GM23338 (cell line): Measurements from ENCODE around the gene KLRB1. TPM values are rescaled to one million over a fixed set of nuclear protein-coding genes. Genes with fewer than 3 reads are reported as not detected.

Experiments used
- ATAC-seq: fragments of 200-7000 bp; cut with Tn5 transposase; 3 replicates; pipeline ENCODE4 v1.9.1; 2020
- DNase-seq: peaks from one replicate; pipeline ENCODE4 v3.0.0-alpha.2; 2015; ENCODE audit warnings: low spot score
- H2AFZ ChIP-seq: fragments of 200-600 bp; sonication (generic); 2 replicates; pipeline ENCODE4 v1.8.0; 2016; ENCODE audit warnings: antibody characterized with exemption, mild to moderate bottlenecking, moderate library complexity
- H3F3A ChIP-seq: fragments of 200-600 bp; sonication (generic); replicated peaks from 2 replicates; pipeline ENCODE4 v1.8.0; 2017; ENCODE audit warnings: antibody characterized with exemption, mixed run types, low read depth
- H3K27ac ChIP-seq: fragments of 200-600 bp; sonication (generic); 2 replicates; pipeline ENCODE4 v1.6.1; 2016; ENCODE audit warnings: low read depth
- H3K27me3 ChIP-seq: fragments of 200-600 bp; sonication (generic); 2 replicates; pipeline ENCODE4 v1.8.0; 2016; ENCODE audit warnings: mild to moderate bottlenecking, mixed run types, moderate library complexity; ENCODE audit not compliant: insufficient read depth
- H3K36me3 ChIP-seq: fragments of 200-600 bp; sonication (generic); 2 replicates; pipeline ENCODE4 v1.8.0; 2016; ENCODE audit warnings: mild to moderate bottlenecking; ENCODE audit not compliant: insufficient read depth
- H3K4me1 ChIP-seq: fragments of 200-600 bp; sonication (generic); 2 replicates; pipeline ENCODE4 v1.8.0; 2016; ENCODE audit warnings: mild to moderate bottlenecking, moderate library complexity; ENCODE audit not compliant: insufficient read depth
- H3K4me2 ChIP-seq: fragments of 200-600 bp; sonication (generic); 2 replicates; pipeline ENCODE4 v1.7.1; 2017; ENCODE audit warnings: mixed run types
- H3K4me3 ChIP-seq: fragments of 200-600 bp; sonication (generic); 2 replicates; pipeline ENCODE4 v1.6.1; 2016; ENCODE audit warnings: mixed run types
- H3K79me2 ChIP-seq: fragments of 200-600 bp; sonication (generic); replicated peaks from 2 replicates; pipeline ENCODE4 v1.8.0; 2017; ENCODE audit warnings: mild to moderate bottlenecking; ENCODE audit not compliant: insufficient read depth
- H3K9me2 ChIP-seq: fragments of 200-600 bp; sonication (generic); 2 replicates; pipeline ENCODE4 v1.8.0; 2017; ENCODE audit not compliant: insufficient read depth
- H4K20me1 ChIP-seq: fragments of 200-600 bp; sonication (generic); replicated peaks from 2 replicates; pipeline ENCODE4 v1.8.0; 2017; ENCODE audit warnings: mild to moderate bottlenecking; ENCODE audit not compliant: insufficient read depth
- H3K27ac Mint-ChIP-seq: 2 replicates; pipeline ENCODE4 v1.8.0; 2020; ENCODE audit warnings: inconsistent platforms, mild to moderate bottlenecking, moderate library complexity, mixed read lengths
- H3K27me3 Mint-ChIP-seq: 3 replicates; pipeline ENCODE4 v1.8.0; 2022; ENCODE audit warnings: low read depth, mild to moderate bottlenecking, moderate library complexity, mixed read lengths, inconsistent platforms; ENCODE audit not compliant: insufficient read depth, poor library complexity
- H3K36me3 Mint-ChIP-seq: 3 replicates; pipeline ENCODE4 v1.8.0; 2021; ENCODE audit warnings: low read depth, mild to moderate bottlenecking, inconsistent platforms, moderate library complexity, mixed read lengths
- H3K4me1 Mint-ChIP-seq: 3 replicates; pipeline ENCODE4 v1.8.0; 2020; ENCODE audit warnings: mild to moderate bottlenecking, inconsistent platforms, mixed read lengths
- H3K4me3 Mint-ChIP-seq: 3 replicates; pipeline ENCODE4 v1.8.0; 2021; ENCODE audit warnings: moderate library complexity, mild to moderate bottlenecking, inconsistent platforms, mixed read lengths
- H3K9me3 Mint-ChIP-seq: 3 replicates; pipeline ENCODE4 v1.8.0; 2020; ENCODE audit warnings: moderate library complexity, mild to moderate bottlenecking, inconsistent platforms, mixed read lengths
- CREB1 ChIP-seq: fragments of 250-450 bp; sonication (Bioruptor Pico); IDR thresholded peaks from 2 replicates; pipeline ENCODE4 v1.5.0; 2020; ENCODE audit warnings: low read depth, mild to moderate bottlenecking, moderate library complexity
- EZH2phosphoT487 ChIP-seq: fragments of 200-600 bp; sonication (generic); IDR thresholded peaks from one replicate; pipeline ENCODE4 v1.8.1; 2018; ENCODE audit warnings: antibody characterized with exemption; ENCODE audit not compliant: unreplicated experiment
- ZNF331 ChIP-seq: fragments of 250-450 bp; sonication (Bioruptor Pico); IDR thresholded peaks from 2 replicates; pipeline ENCODE4 v1.5.0; 2020; ENCODE audit warnings: low read depth, mild to moderate bottlenecking, moderate library complexity
- polyA plus RNA-seq: library from polyadenylated mRNA; unstranded; fragments of >200 nt; fragmentation: Nextera tagmentation; extraction: Ambion mirVana; gene quantifications from 2 replicates; pipeline ENCODE4 v1.2.1, GENCODE V29; 2016
- total RNA-seq: library from RNA; depleted of rRNA; stranded (reverse); fragments of >200 nt; shearing (Covaris generic); gene quantifications from 2 replicates; pipeline ENCODE4 v1.2.3, GENCODE V29; 2014
- TF ChIP-seq, protein P1 (sequence below): IDR thresholded peaks from 2 replicates; pipeline ENCODE4 v1.6.1; 2016; ENCODE audit warnings: antibody characterized with exemption
- TF ChIP-seq, protein P2 (sequence below), 2 experiments: fragments of 200-600 bp in 1 of 2; sonication (generic) in 1 of 2; conservative IDR thresholded peaks; 2 replicates each; pipeline versions ENCODE4 v1.5.1 to v1.6.1; 2016 to 2017; ENCODE audit warnings: antibody characterized with exemption in 2 of 2, low read depth in 2 of 2, mild to moderate bottlenecking in 2 of 2, moderate library complexity in 1 of 2

The KLRB1 gene
- total and polyA plus RNA-seq, 2 experiments from 2014 or later, result 0.18 TPM; not detected in 1

DNA sequence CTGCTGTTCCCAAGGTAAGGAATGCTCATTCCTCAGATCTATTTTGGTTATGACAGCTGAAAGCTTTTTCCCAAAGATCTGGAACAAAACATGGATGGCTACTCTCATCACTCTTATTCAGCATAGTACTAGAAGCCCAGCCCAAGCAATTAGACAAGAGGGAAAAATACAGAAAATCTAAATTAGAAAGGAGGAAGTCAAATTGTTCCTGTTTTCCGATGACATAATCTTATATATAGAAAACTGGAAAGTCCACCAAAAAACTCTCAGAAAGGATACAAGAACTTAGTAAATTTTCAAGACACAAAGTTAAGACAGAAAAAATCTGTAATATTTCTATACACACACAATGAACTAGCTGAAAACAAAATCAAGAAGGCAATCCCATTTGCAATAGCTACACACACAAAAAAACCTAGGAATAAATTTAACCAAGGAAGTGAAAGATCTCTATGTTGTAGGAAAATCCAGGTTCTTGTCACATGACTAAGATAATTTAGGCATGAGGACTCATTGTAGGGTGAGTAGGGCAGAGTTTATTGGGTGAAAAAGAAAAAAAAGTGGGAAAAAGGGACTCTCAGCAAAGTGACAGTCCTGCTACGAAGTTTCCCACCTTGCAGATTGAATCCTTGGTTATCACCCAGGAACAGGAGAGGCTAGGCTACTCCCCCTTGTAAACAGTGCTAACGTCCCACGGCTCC lies 28.6 kb upstream of the KLRB1 start (continued):
- TF ChIP-seq, protein P1, sequence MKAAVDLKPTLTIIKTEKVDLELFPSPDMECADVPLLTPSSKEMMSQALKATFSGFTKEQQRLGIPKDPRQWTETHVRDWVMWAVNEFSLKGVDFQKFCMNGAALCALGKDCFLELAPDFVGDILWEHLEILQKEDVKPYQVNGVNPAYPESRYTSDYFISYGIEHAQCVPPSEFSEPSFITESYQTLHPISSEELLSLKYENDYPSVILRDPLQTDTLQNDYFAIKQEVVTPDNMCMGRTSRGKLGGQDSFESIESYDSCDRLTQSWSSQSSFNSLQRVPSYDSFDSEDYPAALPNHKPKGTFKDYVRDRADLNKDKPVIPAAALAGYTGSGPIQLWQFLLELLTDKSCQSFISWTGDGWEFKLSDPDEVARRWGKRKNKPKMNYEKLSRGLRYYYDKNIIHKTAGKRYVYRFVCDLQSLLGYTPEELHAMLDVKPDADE, result no peak
- TF ChIP-seq ZNF331 (CRISPR knock-in tag), result no peak

DNA sequence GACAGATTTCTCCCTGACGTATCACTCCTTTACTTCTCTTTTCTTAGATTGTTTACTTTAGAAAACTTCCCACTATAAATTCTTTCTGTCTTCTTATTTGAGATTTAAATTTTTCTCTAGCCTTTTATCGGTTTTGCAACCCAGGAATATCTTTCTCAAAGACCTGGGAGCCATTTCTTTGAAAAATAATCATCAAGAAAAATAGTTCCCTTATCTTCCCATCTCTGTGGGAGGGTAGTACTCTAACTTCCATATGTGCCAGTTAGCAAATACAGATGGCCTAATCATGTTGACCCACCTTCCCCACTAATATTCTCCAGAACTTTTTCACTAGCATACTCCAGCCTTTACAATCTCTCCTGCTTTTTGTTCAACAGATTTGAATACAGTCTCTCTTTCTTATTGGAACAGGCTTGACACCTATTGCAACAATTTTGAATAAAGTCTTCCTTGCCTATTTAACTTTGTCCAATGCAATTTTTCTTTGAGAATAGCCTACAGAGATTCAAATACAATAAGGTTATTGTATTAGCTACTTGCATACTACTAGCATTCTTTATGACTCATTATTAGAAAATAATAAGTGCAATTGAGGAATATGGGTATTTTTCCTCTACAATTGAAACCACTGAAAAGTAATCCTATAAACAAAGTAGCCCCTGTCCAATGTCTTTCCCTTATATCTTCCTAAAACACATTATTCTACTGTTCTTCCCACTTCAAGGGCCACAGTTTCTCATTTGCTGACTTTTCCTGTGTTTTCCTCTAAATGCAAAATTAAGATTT lies 27.4 kb upstream of the KLRB1 start:
- Histone ChIP-seq H2AFZ (no peak overlapping the region), H3K4me2 (no peak overlapping the region), H3K79me2 (no peaks in the 10 kb centered on the region), H3K27ac (no peak overlapping the region), H3K4me1 (no peaks in the 10 kb centered on the region), H4K20me1 (no peaks in the 10 kb centered on the region), H3K27me3 (no peaks in the 10 kb centered on the region), H3K4me3 (no peak overlapping the region), H3K9me2 (0 out of 2 replicates have a peak, but pooled peaks cover 5% of the 10 kb centered on the region), H3F3A (no peaks in the 10 kb centered on the region), H3K36me3 (no peaks in the 10 kb centered on the region)
- no peak for TF ChIP-seq EZH2phosphoT487
- peaks cover 8% of the 10 kb centered on the region for H3K27me3 Mint-ChIP-seq
- no peak for ATAC-seq
- H3K9me3 Mint-ChIP-seq, result peaks cover 61% of the 10 kb centered on the region
- peaks cover 52% of the 10 kb centered on the region for H3K36me3 Mint-ChIP-seq
- DNase-seq, result no peak
- H3K4me1 Mint-ChIP-seq, result no peaks in the 10 kb centered on the region
- H3K27ac Mint-ChIP-seq, result no peak overlapping the region
- no peak overlapping the region for H3K4me3 Mint-ChIP-seq

DNA sequence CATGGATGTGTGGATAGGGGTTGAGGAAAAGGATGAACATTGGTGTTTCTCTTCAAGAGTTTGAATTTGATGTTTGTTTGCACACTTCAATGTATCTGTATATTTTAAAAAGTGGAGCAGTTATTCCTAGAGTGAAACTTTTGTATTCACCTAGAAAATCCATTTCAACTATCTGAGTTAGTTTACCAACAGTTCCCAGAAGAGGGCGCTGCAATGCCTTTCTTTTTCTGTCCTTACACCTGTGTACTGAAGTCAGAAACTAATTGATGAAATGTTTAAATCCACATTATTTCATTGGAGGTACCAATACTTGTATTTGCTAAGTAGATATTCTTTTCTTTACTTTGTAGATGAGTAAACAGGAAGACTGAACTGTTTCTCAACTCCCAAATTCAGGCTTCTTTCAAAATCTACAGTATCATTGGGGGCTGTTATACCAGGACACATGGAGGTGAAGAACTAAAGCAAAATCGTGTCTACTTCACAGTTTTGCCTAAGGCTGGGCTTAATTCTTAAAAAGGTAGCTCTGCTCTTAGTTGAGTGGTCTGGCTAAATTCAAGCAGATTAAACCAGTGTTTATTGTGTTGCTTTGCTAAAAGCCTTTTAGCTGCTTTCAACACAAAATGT lies 26.6 kb upstream of the KLRB1 start:
- H3K36me3 Mint-ChIP-seq, result peaks cover 50% of the 10 kb centered on the region
- no peak overlapping the region for H3K4me2 ChIP-seq
- no peaks in the 10 kb centered on the region for H3K4me1 ChIP-seq
- no peak overlapping the region for H3K27ac Mint-ChIP-seq
- no peak overlapping the region for H3K4me3 ChIP-seq
- TF ChIP-seq, protein P2, sequence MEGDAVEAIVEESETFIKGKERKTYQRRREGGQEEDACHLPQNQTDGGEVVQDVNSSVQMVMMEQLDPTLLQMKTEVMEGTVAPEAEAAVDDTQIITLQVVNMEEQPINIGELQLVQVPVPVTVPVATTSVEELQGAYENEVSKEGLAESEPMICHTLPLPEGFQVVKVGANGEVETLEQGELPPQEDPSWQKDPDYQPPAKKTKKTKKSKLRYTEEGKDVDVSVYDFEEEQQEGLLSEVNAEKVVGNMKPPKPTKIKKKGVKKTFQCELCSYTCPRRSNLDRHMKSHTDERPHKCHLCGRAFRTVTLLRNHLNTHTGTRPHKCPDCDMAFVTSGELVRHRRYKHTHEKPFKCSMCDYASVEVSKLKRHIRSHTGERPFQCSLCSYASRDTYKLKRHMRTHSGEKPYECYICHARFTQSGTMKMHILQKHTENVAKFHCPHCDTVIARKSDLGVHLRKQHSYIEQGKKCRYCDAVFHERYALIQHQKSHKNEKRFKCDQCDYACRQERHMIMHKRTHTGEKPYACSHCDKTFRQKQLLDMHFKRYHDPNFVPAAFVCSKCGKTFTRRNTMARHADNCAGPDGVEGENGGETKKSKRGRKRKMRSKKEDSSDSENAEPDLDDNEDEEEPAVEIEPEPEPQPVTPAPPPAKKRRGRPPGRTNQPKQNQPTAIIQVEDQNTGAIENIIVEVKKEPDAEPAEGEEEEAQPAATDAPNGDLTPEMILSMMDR (conservative IDR thresholded peaks at IDR 0.05; ENCODE audit: low read depth in 2 of 2), result peak; percentile 78 to 92
- TF ChIP-seq CREB1 (CRISPR knock-in tag), result no peak
- DNase-seq (peak; percentile 76), ATAC-seq (peak; percentile 32; the same call in 2 of the 3 replicates)
- no peak overlapping the region for H3K4me3 Mint-ChIP-seq
- no peaks in the 10 kb centered on the region for H3K36me3 ChIP-seq
- H3K4me1 Mint-ChIP-seq, result no peaks in the 10 kb centered on the region
- H3K27me3 ChIP-seq, result no peaks in the 10 kb centered on the region
- no peaks in the 10 kb centered on the region for H3F3A ChIP-seq
- peaks cover 58% of the 10 kb centered on the region for H3K9me3 Mint-ChIP-seq
- H3K27ac ChIP-seq, result no peak overlapping the region
- H3K27me3 Mint-ChIP-seq, result peaks cover 8% of the 10 kb centered on the region
- 0 out of 2 replicates have a peak, but pooled peaks cover 4% of the 10 kb centered on the region for H3K9me2 ChIP-seq
- H2AFZ ChIP-seq, result no peak overlapping the region
- no peaks in the 10 kb centered on the region for H4K20me1 ChIP-seq
- no peaks in the 10 kb centered on the region for H3K79me2 ChIP-seq
